Measurements from ENCODE around the gene GPX5.

DNA sequence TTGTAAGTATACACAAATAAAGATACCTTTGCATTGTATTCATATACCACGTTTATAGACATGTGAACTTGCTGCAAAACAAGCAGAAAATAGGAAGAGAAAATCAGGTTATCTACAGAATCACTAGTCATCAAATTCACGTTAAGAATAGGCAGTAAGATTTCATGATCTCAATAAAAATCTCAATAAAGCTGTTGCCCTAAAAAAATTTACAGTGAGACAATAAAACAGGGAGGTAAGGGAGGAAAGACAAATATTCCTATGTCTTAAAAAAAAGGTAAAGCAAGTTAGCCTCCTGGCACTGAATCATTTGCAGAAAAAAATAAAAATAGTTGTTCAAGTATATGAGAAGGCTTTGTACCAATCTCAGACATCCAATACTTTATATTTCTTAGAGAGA is 44.1 kb downstream of the GPX5 start:
- TF ChIP-seq, protein P1, sequence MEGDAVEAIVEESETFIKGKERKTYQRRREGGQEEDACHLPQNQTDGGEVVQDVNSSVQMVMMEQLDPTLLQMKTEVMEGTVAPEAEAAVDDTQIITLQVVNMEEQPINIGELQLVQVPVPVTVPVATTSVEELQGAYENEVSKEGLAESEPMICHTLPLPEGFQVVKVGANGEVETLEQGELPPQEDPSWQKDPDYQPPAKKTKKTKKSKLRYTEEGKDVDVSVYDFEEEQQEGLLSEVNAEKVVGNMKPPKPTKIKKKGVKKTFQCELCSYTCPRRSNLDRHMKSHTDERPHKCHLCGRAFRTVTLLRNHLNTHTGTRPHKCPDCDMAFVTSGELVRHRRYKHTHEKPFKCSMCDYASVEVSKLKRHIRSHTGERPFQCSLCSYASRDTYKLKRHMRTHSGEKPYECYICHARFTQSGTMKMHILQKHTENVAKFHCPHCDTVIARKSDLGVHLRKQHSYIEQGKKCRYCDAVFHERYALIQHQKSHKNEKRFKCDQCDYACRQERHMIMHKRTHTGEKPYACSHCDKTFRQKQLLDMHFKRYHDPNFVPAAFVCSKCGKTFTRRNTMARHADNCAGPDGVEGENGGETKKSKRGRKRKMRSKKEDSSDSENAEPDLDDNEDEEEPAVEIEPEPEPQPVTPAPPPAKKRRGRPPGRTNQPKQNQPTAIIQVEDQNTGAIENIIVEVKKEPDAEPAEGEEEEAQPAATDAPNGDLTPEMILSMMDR (IDR thresholded peaks at IDR 0.05), result no peak
- no peak for TF ChIP-seq POLR2A (IDR thresholded peaks at IDR 0.05)

Data from body of pancreas (tissue), 4 donors.